H1 (cell line): ENCODE measurements around the gene APOL5. TPM values are rescaled to one million over a fixed set of nuclear protein-coding genes. Genes with fewer than 3 reads are reported as not detected.

Source experiments
- CTCF ChIA-PET: fragments of 300-600 bp; sonication (Branson Sonifier 250); formaldehyde crosslinking; loops from one replicate; lab custom pipeline; 2021; ENCODE audit not compliant: partially characterized antibody; lab: Charles Lee
- POLR2A ChIA-PET: fragments of 300-600 bp; sonication (Branson Sonifier 250); formaldehyde crosslinking; loops from one replicate; lab custom pipeline; 2021; ENCODE audit warnings: inconsistent platforms; ENCODE audit not compliant: partially characterized antibody; lab: Charles Lee
- DNase-seq, 2 experiments: peaks; one replicate each; pipeline versions ENCODE4 v3.0.0 to v3.0.0-alpha.2; 2010 to 2022; ENCODE audit warnings: low spot score in 2 of 2, low read depth in 1 of 2, mixed read lengths in 1 of 2
- FAIRE-seq: peaks from 2 replicates; lab custom pipeline; 2011; peaks lifted over from hg19 to GRCh38; lab: Jason Lieb, UNC
- H2AFZ ChIP-seq: 2 replicates; pipeline ENCODE4 v1.8.1; 2012; ENCODE audit warnings: low read length, inconsistent platforms
- H2AK5ac ChIP-seq: 2 replicates; pipeline ENCODE4 v1.6.1; 2013; ENCODE audit warnings: low read depth, low read length
- H2BK120ac ChIP-seq: replicated peaks from 2 replicates; pipeline ENCODE3; 2013; ENCODE audit warnings: low read depth, low read length, inconsistent platforms
- H2BK12ac ChIP-seq: 2 replicates; pipeline ENCODE4 v1.6.1; 2013; ENCODE audit warnings: low read depth, low read length
- H2BK15ac ChIP-seq: 2 replicates; pipeline ENCODE4 v1.6.1; 2013; ENCODE audit warnings: low read length
- H2BK20ac ChIP-seq: 2 replicates; pipeline ENCODE4 v1.6.1; 2013; ENCODE audit warnings: low read length
- H2BK5ac ChIP-seq: 2 replicates; pipeline ENCODE4 v1.6.1; 2013; ENCODE audit warnings: low read depth, low read length
- H3K14ac ChIP-seq: 2 replicates; pipeline ENCODE4 v1.6.1; 2013; ENCODE audit warnings: inconsistent platforms; ENCODE audit not compliant: insufficient read length
- H3K18ac ChIP-seq: 2 replicates; pipeline ENCODE4 v1.6.1; 2013; ENCODE audit warnings: low read length; ENCODE audit errors: extremely low read depth
- H3K23ac ChIP-seq: 2 replicates; pipeline ENCODE4 v1.6.1; 2013; ENCODE audit warnings: inconsistent platforms; ENCODE audit not compliant: insufficient read length
- H3K23me2 ChIP-seq: 2 replicates; pipeline ENCODE4 v1.6.1; 2013; ENCODE audit warnings: low read depth, low read length
- H3K27ac ChIP-seq: 2 replicates; pipeline ENCODE4 v1.6.1; 2011; ENCODE audit warnings: low read depth, low read length, inconsistent platforms
- H3K27me3 ChIP-seq, 4 experiments: replicated peaks in 1 of 4; 1 replicate in 1 of 4; 2 replicates in 3 of 4; pipeline versions ENCODE4 v1.6.1 to v1.8.1; 2011 to 2013; ENCODE audit warnings: low read length in 3 of 4, mild to moderate bottlenecking in 3 of 4, inconsistent platforms in 2 of 4, mixed read lengths in 2 of 4, moderate library complexity in 1 of 4; ENCODE audit not compliant: control insufficient read depth in 3 of 4, insufficient read depth in 3 of 4; ENCODE audit errors: extremely low read depth in 1 of 4
- H3K36me3 ChIP-seq, 4 experiments: 2 replicates each; pipeline versions ENCODE4 v1.6.1 to v1.8.1; 2011 to 2013; ENCODE audit warnings: mild to moderate bottlenecking in 4 of 4, low read length in 3 of 4, moderate library complexity in 2 of 4, control low read depth in 1 of 4, inconsistent platforms in 1 of 4; ENCODE audit not compliant: insufficient read depth in 4 of 4, control insufficient read depth in 2 of 4
- H3K4ac ChIP-seq: replicated peaks from 2 replicates; pipeline ENCODE3; 2013; ENCODE audit warnings: low read length, low read depth, mixed read lengths, inconsistent platforms; ENCODE audit not compliant: insufficient read length
- H3K4me1 ChIP-seq, 4 experiments: replicated peaks in 1 of 4; 1 replicate in 1 of 4; 2 replicates in 3 of 4; pipeline versions ENCODE4 v1.6.1 to v1.8.1; 2011 to 2013; ENCODE audit warnings: low read length in 3 of 4, inconsistent platforms in 2 of 4, mixed read lengths in 1 of 4; ENCODE audit not compliant: insufficient read depth in 4 of 4, control insufficient read depth in 3 of 4
- H3K4me2 ChIP-seq, 2 experiments: 2 replicates each; pipeline versions ENCODE4 v1.6.1 to v1.8.1; 2011 to 2013; ENCODE audit warnings: low read depth in 2 of 2, low read length in 2 of 2, control low read depth in 1 of 2, inconsistent platforms in 1 of 2, mild to moderate bottlenecking in 1 of 2; ENCODE audit not compliant: insufficient read depth in 1 of 2
- H3K4me3 ChIP-seq, 4 experiments: fragments of 200-600, 300-600 bp in 1 of 4; sonication (generic), shearing (Covaris generic), sonication (Bioruptor Twin) in 1 of 4; 2 replicates each; pipeline versions ENCODE4 v1.5.1 to v1.8.1; 2011 to 2016; ENCODE audit warnings: low read length in 4 of 4, low read depth in 3 of 4, control low read depth in 2 of 4, inconsistent platforms in 2 of 4, mild to moderate bottlenecking in 2 of 4, mixed read lengths in 1 of 4, moderate library complexity in 1 of 4; ENCODE audit not compliant: insufficient read depth in 2 of 4; ENCODE audit errors: extremely low read depth in 1 of 4
- H3K56ac ChIP-seq: replicated peaks from 2 replicates; pipeline ENCODE3; 2013; ENCODE audit warnings: low read depth, mild to moderate bottlenecking, mixed read lengths, low read length, inconsistent platforms; ENCODE audit not compliant: insufficient read length
- H3K79me1 ChIP-seq: 2 replicates; pipeline ENCODE4 v1.6.1; 2013; ENCODE audit warnings: low read depth, low read length, control low read depth
- H3K79me2 ChIP-seq, 2 experiments: 2 replicates each; pipeline versions ENCODE4 v1.6.1 to v1.8.1; 2012 to 2013; ENCODE audit warnings: low read length in 2 of 2, mild to moderate bottlenecking in 2 of 2, inconsistent platforms in 1 of 2; ENCODE audit not compliant: insufficient read depth in 2 of 2, control insufficient read depth in 1 of 2
- H3K9ac ChIP-seq, 4 experiments: replicated peaks in 1 of 4; 1 replicate in 1 of 4; 2 replicates in 3 of 4; pipeline versions ENCODE4 v1.6.1 to v1.8.1; 2011 to 2013; ENCODE audit warnings: low read depth in 3 of 4, low read length in 3 of 4, control low read depth in 2 of 4, mild to moderate bottlenecking in 2 of 4, moderate library complexity in 2 of 4, inconsistent platforms in 1 of 4; ENCODE audit errors: extremely low read depth in 1 of 4
- H3K9me3 ChIP-seq, 2 experiments: 2 replicates each; pipeline versions ENCODE4 v1.6.1 to v1.8.1; 2012 to 2013; ENCODE audit warnings: mild to moderate bottlenecking in 2 of 2, moderate library complexity in 2 of 2, control low read depth in 1 of 2, inconsistent platforms in 1 of 2, low read depth in 1 of 2, low read length in 1 of 2, mixed read lengths in 1 of 2; ENCODE audit not compliant: insufficient read depth in 2 of 2
- H4K20me1 ChIP-seq, 2 experiments: replicated peaks in 1 of 2; 2 replicates each; pipeline versions ENCODE3 to v1.8.1; 2011 to 2013; ENCODE audit warnings: inconsistent platforms in 2 of 2, low read length in 2 of 2, mild to moderate bottlenecking in 1 of 2; ENCODE audit not compliant: insufficient read depth in 2 of 2, control insufficient read depth in 1 of 2
- H4K5ac ChIP-seq: 2 replicates; pipeline ENCODE4 v1.6.1; 2013; ENCODE audit warnings: low read length, low read depth, mixed read lengths, inconsistent platforms; ENCODE audit not compliant: insufficient read length
- H4K8ac ChIP-seq: 2 replicates; pipeline ENCODE4 v1.8.0; 2013; ENCODE audit warnings: mild to moderate bottlenecking, moderate library complexity, low read length, inconsistent platforms; ENCODE audit not compliant: insufficient read depth; ENCODE audit errors: extremely low read depth
- H4K91ac ChIP-seq: replicated peaks from 2 replicates; pipeline ENCODE3; 2013; ENCODE audit warnings: low read length, mixed read lengths, inconsistent platforms; ENCODE audit not compliant: insufficient read length
- CREB1 ChIP-seq: IDR thresholded peaks from 2 replicates; pipeline ENCODE4 v1.6.1; 2012; ENCODE audit warnings: inconsistent platforms
- EZH2 ChIP-seq: fragments of 200-600 bp; sonication (generic); IDR thresholded peaks from 2 replicates; pipeline ENCODE4 v1.7.1; 2012; ENCODE audit warnings: low read depth, mild to moderate bottlenecking, moderate library complexity, low read length, inconsistent platforms; ENCODE audit not compliant: severe bottlenecking
- GABPA ChIP-seq: IDR thresholded peaks from 2 replicates; pipeline ENCODE4 v1.6.1; 2011; ENCODE audit warnings: mild to moderate bottlenecking, low read length, moderate library complexity, borderline replicate concordance; ENCODE audit not compliant: insufficient read depth
- KDM4A ChIP-seq: IDR thresholded peaks from one replicate; pipeline ENCODE4 v1.7.1; 2012; ENCODE audit warnings: low read depth, mild to moderate bottlenecking, moderate library complexity, low read length, inconsistent platforms; ENCODE audit not compliant: severe bottlenecking
- NRF1 ChIP-seq: IDR thresholded peaks from 2 replicates; pipeline ENCODE4 v1.6.1; 2011; ENCODE audit warnings: mild to moderate bottlenecking, low read depth, low read length, improper control_type of control experiment
- RBBP5 ChIP-seq: IDR thresholded peaks from 2 replicates; pipeline ENCODE4 v1.7.1; 2012; ENCODE audit warnings: low read depth, mild to moderate bottlenecking, inconsistent platforms, low read length, moderate library complexity, borderline replicate concordance
- polyA plus RNA-seq, 7 experiments: library from polyadenylated mRNA; depleted of rRNA in 3 of 7; stranded (reverse) in 5 of 7; unstranded in 2 of 7; fragments of >200 nt in 5 of 7; fragments of 200-250 nt in 2 of 7; gene quantifications; 1 replicate in 5 of 7; 2 replicates in 1 of 7; 4 replicates in 1 of 7; pipeline versions ENCODE4 v1.2.1 to v1.2.3, GENCODE V29; 2011 to 2013; ENCODE audit warnings: missing spikeins in 2 of 7, mixed read lengths in 2 of 7
- total RNA-seq: library from RNA; stranded (reverse); fragmentation: NEBNext Ultra II Directional; extraction: Animal tissue kit (Norgen Biotek cat#: 25700); gene quantifications from 2 replicates; pipeline ENCODE4 v1.2.1, GENCODE V29; 2021

APOL5 gene
- total and polyA plus RNA-seq, 2 of the 8 experiments (the other 6 are each of a cell fraction or from before 2014, with no cell fraction given), result not detected

- no peak overlapping the region for H3K4me2 ChIP-seq
Observed at GRCh38 chr22:35769974-35770373, 52.3 kb downstream of the APOL5 start.

More at GRCh38 chr22:35769974-35770373, 52.3 kb downstream of the APOL5 start:
- H2BK20ac ChIP-seq, result no peak overlapping the region
- H3K27me3 ChIP-seq, result no peaks in the 10 kb centered on the region
- no peaks in the 10 kb centered on the region for H3K36me3 ChIP-seq
- no peak overlapping the region for H4K8ac ChIP-seq
- POLR2A ChIA-PET, result interaction anchor here (0.9 kb wide), 1 partner anchor 9 kb away, joined by 3 read pairs; no protein-coding TSS in a partner anchor
- H3K27ac ChIP-seq, result no peak overlapping the region
- no peak overlapping the region for H3K18ac ChIP-seq
- no peak overlapping the region for H3K9ac ChIP-seq
- H3K4ac ChIP-seq, result no peak overlapping the region
- H4K91ac ChIP-seq, result no peak overlapping the region
- H3K4me3 ChIP-seq, result no peak overlapping the region
- H3K79me1 ChIP-seq, result no peaks in the 10 kb centered on the region
- FAIRE-seq (no peak), DNase-seq (no peak)
- TF ChIP-seq GABPA (no peak), CREB1 (no peak), KDM4A (no peak), NRF1 (no peak), EZH2 (no peak), RBBP5 (no peak)
- H3K23ac ChIP-seq, result no peak overlapping the region
- H2BK120ac ChIP-seq, result no peak overlapping the region
- H3K14ac ChIP-seq, result no peak overlapping the region
- CTCF ChIA-PET, result interaction anchor here (1.1 kb wide), 1 partner anchor 11 kb away, joined by 3 read pairs; no protein-coding TSS in a partner anchor
- H3K4me1 ChIP-seq, result peaks cover 0 to 5% (median 2%) of the 10 kb centered on the region in 4 experiments; a peak in 2 of 7 replicates
- no peaks in the 10 kb centered on the region for H4K20me1 ChIP-seq
- H2AFZ ChIP-seq, result no peak overlapping the region
- no peaks in the 10 kb centered on the region for H3K79me2 ChIP-seq
- H4K5ac ChIP-seq, result no peak overlapping the region
- H2BK5ac ChIP-seq, result no peak overlapping the region
- no peak overlapping the region for H2AK5ac ChIP-seq
- no peak overlapping the region for H3K56ac ChIP-seq
- no peak overlapping the region for H2BK12ac ChIP-seq
- H3K23me2 ChIP-seq, result no peaks in the 10 kb centered on the region
- no peak overlapping the region for H2BK15ac ChIP-seq
- no peaks in the 10 kb centered on the region for H3K9me3 ChIP-seq
